Transverse colon (tissue), 4 donors: ENCODE data around the gene PMS1. TPM values are rescaled to one million over a fixed set of nuclear protein-coding genes. Genes with fewer than 3 reads are reported as not detected.
"Not testable (repeated sequence)": the region's sequence is repeated elsewhere in the genome, so short reads cannot be mapped to it uniquely, and the experiment has no call there.

ENCODE experiments used
- DNase-seq: peaks from one replicate; pipeline ENCODE4 v3.0.0-alpha.2; 2019
- H3K27ac ChIP-seq, 4 donors: fragments of 200-600 bp; sonication (generic); 2 replicates each; pipeline ENCODE4 v1.5.1; 2016 to 2018; ENCODE audit warnings: inconsistent platforms in 4 of 4
- H3K27me3 ChIP-seq: fragments of 200-600 bp; sonication (generic); 2 replicates; pipeline ENCODE4 v1.5.1; 2017; ENCODE audit warnings: inconsistent platforms
- H3K36me3 ChIP-seq, 4 donors: fragments of 200-600 bp; sonication (generic); 2 replicates each; pipeline ENCODE4 v1.5.1; 2017 to 2019; ENCODE audit warnings: inconsistent platforms in 4 of 4
- H3K4me1 ChIP-seq, 4 donors: fragments of 200-600 bp; sonication (generic); 2 replicates each; pipeline ENCODE4 v1.5.1; 2017 to 2020; ENCODE audit warnings: inconsistent platforms in 4 of 4
- H3K4me3 ChIP-seq, 4 donors: fragments of 200-600 bp; sonication (generic); 1 replicate in 1 of 4; 2 replicates in 3 of 4; pipeline versions ENCODE4 v1.5.1 to v1.6.1; 2017 to 2019; ENCODE audit warnings: inconsistent platforms in 4 of 4
- H3K9me3 ChIP-seq, 2 donors: fragments of 200-600 bp; sonication (generic); 2 replicates each; pipeline ENCODE4 v1.5.1; 2017 to 2019; ENCODE audit warnings: inconsistent platforms in 2 of 2
- CTCF ChIP-seq, 5 experiments: fragments of 200-600 bp in 3 of 5; fragments of 450-650 bp in 2 of 5; sonication (generic) in 3 of 5; IDR thresholded peaks; 1 replicate in 2 of 5; 2 replicates in 3 of 5; pipeline ENCODE4 v1.5.1; 2016 to 2017; ENCODE audit warnings: antibody characterized with exemption in 5 of 5, inconsistent platforms in 3 of 5, mild to moderate bottlenecking in 2 of 5, moderate library complexity in 1 of 5
- EP300 ChIP-seq: sonication (generic); formaldehyde crosslinking; IDR thresholded peaks from one replicate; pipeline ENCODE4 v1.6.1; 2017; ENCODE audit warnings: antibody characterized with exemption, low read depth
- POLR2A ChIP-seq: fragments of 450-650 bp; IDR thresholded peaks from one replicate; pipeline ENCODE4 v1.6.1; 2016; ENCODE audit warnings: antibody characterized with exemption, mild to moderate bottlenecking, moderate library complexity
- POLR2AphosphoS5 ChIP-seq, 3 donors: sonication (generic); formaldehyde crosslinking; IDR thresholded peaks; one replicate each; pipeline ENCODE4 v1.6.1; 2016; ENCODE audit warnings: antibody characterized with exemption in 3 of 3
- WGBS, 2 donors: methylation state at CpG; one replicate each; pipeline ENCODE4 v1.1.5; 2018; ENCODE audit warnings: low coverage in 1 of 2; 5-methylcytosine and 5-hydroxymethylcytosine counted together
- in situ Hi-C, 4 donors: fragments of 200-750 bp; cut with MboI; loops; one replicate each; pipeline versions ENCODE4 v1.15.0 to v1.15.1; 2017; ENCODE audit warnings: low sequenced_read_pairs in 3 of 4, low pct_ligation_motif_present in 1 of 4, low pct_unique_long_range_greater_than_20kb in 1 of 4
- intact Hi-C: fragments of 100-400 bp; cut with DNase I; formaldehyde crosslinking; loops from one replicate; pipeline ENCODE4 v1.15.1; 2023; ENCODE audit warnings: low total_unique reads
- total RNA-seq, 4 donors: library from RNA; depleted of rRNA; stranded (reverse); fragments of >200 nt; gene quantifications; one replicate each; pipeline ENCODE4 v1.1.0, GENCODE V29; 2016

Gene PMS1
- total RNA-seq, 4 donors from 2014 or later = 5.2 to 19.1 (median 9.7) TPM

DNA sequence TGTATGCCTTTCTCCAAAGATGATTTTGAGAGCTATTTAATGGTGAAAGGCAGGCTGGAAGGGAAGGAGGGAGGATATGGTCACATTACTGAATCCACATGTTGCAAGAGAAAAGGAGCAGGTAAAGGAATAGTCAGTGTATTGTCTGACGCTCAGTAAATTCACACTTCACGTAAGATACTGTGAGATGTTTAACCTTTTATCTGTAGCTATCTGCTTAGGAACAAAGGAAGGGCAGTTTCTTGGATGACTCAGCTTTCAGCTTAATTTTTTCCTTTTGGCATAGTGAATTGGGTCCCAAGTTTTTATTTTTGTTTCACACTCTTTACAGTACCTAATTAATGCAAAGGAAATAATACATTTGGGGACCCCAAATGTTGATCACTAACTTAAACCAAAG lies 96.2 kb downstream of the PMS1 start:
- no peaks in the 10 kb centered on the region for H3K27me3 ChIP-seq
- in situ Hi-C loops = no loop called here

DNA sequence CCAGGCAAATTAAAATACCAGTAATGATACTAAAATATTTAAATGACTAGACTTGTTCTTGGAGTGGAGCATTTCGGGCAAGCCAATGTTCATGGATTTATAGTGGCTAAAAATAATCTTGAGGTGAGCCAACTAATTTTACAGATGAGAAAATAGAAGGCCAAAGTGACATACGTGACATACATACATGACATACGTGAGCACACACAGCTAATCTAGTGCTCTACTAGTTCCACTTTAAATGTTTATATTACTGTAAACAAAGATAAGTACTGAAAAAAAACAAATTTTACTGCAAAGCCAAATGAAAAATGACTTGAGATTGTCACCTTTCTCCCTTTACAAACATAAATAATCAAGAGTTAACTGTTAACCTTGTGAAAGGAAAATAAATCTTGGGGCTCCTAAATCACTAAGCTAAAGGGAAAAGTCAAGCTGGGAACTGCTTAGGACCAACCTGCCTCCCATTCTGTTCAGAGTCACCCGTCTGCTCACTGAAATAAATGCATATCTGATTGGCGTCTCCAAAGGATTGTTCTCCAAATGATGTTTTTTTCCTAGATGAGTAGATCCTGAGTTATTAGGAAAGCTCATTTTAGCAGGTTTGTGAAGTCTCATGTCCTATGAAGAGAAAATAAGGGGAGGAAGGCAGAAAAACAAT lies 96.7 kb downstream of the PMS1 start:
- no peaks in the 10 kb centered on the region for H3K36me3 ChIP-seq
- no peak for DNase-seq
- no peak for TF ChIP-seq CTCF (IDR thresholded peaks at IDR 0.05)
- no peak for TF ChIP-seq POLR2A
- TF ChIP-seq POLR2AphosphoS5 (IDR thresholded peaks at IDR 0.05) = no peak
- no peak for TF ChIP-seq EP300
- H3K9me3 ChIP-seq = no peaks in the 10 kb centered on the region
- no peaks in the 10 kb centered on the region for H3K27me3 ChIP-seq
- in situ Hi-C loops (no loop called here), intact Hi-C loops (no loop called here)
- 68 to 81% methylated on average over 5 of the region's 5 CpGs for WGBS, 2 donors
- no peak overlapping the region for H3K27ac ChIP-seq
- H3K4me1 ChIP-seq = no peaks in the 10 kb centered on the region
- no peak overlapping the region for H3K4me3 ChIP-seq

More for the DNA sequence above, 96.2 kb downstream of the PMS1 start:
- DNase-seq = no peak
- intact Hi-C loops = no loop called here
- no peak for TF ChIP-seq CTCF (IDR thresholded peaks at IDR 0.05)
- TF ChIP-seq EP300 = no peak
- no peak for TF ChIP-seq POLR2AphosphoS5 (IDR thresholded peaks at IDR 0.05)
- no peak for TF ChIP-seq POLR2A
- Histone ChIP-seq H3K27ac (no peak overlapping the region), H3K4me3 (no peak overlapping the region), H3K9me3 (no peaks in the 10 kb centered on the region), H3K36me3 (no peaks in the 10 kb centered on the region), H3K4me1 (no peaks in the 10 kb centered on the region)
- 78 to 81% methylated on average over 2 of the region's 2 CpGs for WGBS, 2 donors

DNA sequence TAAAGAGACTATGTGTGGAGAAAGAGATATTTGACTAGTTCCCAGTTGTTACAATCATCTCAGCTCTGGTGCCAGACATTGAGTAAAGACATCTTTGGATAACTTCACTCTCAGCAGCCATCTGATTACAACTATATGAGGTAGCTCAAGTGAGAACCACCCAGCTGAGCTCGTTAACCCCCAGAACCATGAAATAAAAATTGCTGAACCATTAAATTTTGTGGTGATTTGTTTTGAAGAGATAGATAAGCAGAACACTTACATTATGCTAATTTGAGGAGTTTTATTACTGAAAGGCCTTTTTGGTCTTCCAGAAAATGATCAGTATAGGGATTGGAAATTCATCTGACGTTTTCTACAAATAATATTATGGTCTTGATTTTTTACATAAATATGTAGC lies 101.1 kb downstream of the PMS1 start:
- in situ Hi-C loops = no loop called here
- no peak overlapping the region for H3K27ac ChIP-seq
- no peak overlapping the region for H3K4me3 ChIP-seq
- no peaks in the 10 kb centered on the region for H3K9me3 ChIP-seq
- 54 to 58% methylated on average over 2 of the region's 2 CpGs for WGBS, 2 donors
- TF ChIP-seq POLR2AphosphoS5 (IDR thresholded peaks at IDR 0.05) (no peak), CTCF (IDR thresholded peaks at IDR 0.05) (no peak), POLR2A (no peak), EP300 (no peak)
- intact Hi-C loops = no loop called here
- no peaks in the 10 kb centered on the region for H3K36me3 ChIP-seq
- no peaks in the 10 kb centered on the region for H3K27me3 ChIP-seq
- DNase-seq = no peak
- H3K4me1 ChIP-seq = no peaks in the 10 kb centered on the region

DNA sequence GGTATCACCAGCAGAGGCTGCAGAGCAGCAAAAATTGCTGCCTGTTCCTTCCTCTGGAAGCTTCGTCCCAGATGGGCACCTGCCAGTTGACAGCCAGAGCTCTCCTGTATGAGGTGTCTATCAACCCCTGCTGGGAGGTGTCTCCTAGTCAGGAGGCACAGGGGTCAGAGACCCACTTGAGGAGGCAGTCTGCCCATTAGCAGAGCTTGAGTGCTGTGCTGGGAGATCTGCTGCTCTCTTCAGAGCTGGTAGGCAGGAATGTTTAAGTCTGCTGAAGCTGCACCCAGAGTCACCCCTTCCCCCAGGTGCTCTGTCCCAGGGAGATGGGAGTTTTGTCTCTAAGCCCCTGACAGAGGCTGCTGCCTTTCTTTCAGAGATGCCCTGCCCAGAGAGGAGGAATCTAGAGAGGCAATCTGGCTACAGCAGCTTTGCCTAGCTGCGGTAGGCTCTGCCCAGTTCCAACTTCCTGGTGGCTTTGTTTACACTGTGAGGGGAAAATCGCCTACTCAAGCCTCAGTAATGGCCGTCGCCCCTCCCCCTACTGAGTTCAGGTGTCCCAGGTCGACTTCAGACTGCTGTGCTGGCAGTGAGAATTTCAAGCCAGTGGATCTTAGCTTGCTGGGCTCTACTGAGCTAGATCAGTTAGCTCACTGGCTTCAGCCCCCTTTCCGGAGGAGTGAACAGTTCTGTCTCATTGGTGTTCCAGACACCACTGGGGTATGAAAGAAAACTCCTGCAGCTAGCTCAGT lies 108.5 kb downstream of the PMS1 start:
- H3K27me3 ChIP-seq, intact Hi-C loops, H3K4me3 ChIP-seq, H3K36me3 ChIP-seq, H3K4me1 ChIP-seq, H3K9me3 ChIP-seq, in situ Hi-C loops, DNase-seq, H3K27ac ChIP-seq: not testable (repeated sequence)
- 43 to 75% methylated on average over 1 to 7 of the region's 7 CpGs for WGBS, 2 donors
